HUES64 (cell line): ENCODE data around the gene TOMM6.

ENCODE experiments used
- H3K27ac ChIP-seq: 2 replicates; pipeline ENCODE4 v1.7.0; 2013; ENCODE audit warnings: low read depth, low read length, inconsistent platforms
- H3K27me3 ChIP-seq: 2 replicates; pipeline ENCODE4 v1.6.1; 2013; ENCODE audit warnings: mild to moderate bottlenecking, low read length; ENCODE audit not compliant: insufficient read depth
- H3K36me3 ChIP-seq: 2 replicates; pipeline ENCODE4 v1.6.1; 2013; ENCODE audit warnings: mild to moderate bottlenecking, low read length; ENCODE audit not compliant: insufficient read depth
- H3K4me1 ChIP-seq: 2 replicates; pipeline ENCODE4 v1.6.1; 2013; ENCODE audit warnings: mild to moderate bottlenecking, low read length, moderate library complexity; ENCODE audit not compliant: insufficient read depth
- H3K4me3 ChIP-seq: 2 replicates; pipeline ENCODE4 v1.5.1; 2013; ENCODE audit warnings: mild to moderate bottlenecking, low read length, moderate library complexity
- H3K9ac ChIP-seq: 2 replicates; pipeline ENCODE4 v1.6.1; 2013; ENCODE audit warnings: mild to moderate bottlenecking, low read depth, low read length
- H3K9me3 ChIP-seq: 2 replicates; pipeline ENCODE4 v1.6.1; 2013; ENCODE audit warnings: low read depth, low read length; ENCODE audit not compliant: insufficient read depth
- WGBS: fragments of 150-250, 120-280 bp; methylation state at CpG from one replicate; pipeline ENCODE4 v1.1.7; 2013; ENCODE audit warnings: missing lambda C conversion rate; 5-methylcytosine and 5-hydroxymethylcytosine counted together

Gene TOMM6

GRCh38 chr6:41813956-41814355, 26.5 kb downstream of the TOMM6 start:
- Histone ChIP-seq H3K27ac (no peak overlapping the region), H3K4me1 (peaks cover 4% of the 10 kb centered on the region; the same call in 1 of the 2 replicates), H3K27me3 (no peaks in the 10 kb centered on the region), H3K4me3 (no peak overlapping the region), H3K36me3 (no peaks in the 10 kb centered on the region), H3K9me3 (no peaks in the 10 kb centered on the region), H3K9ac (no peak overlapping the region)
- WGBS, result 89% methylated on average over 1 of the region's 2 CpGs

GRCh38 chr6:41814629-41815028, 27.1 kb downstream of the TOMM6 start:
- no peak overlapping the region for H3K27ac ChIP-seq
- peaks cover 4% of the 10 kb centered on the region; the same call in 1 of the 2 replicates for H3K4me1 ChIP-seq
- H3K9me3 ChIP-seq, result no peaks in the 10 kb centered on the region
- H3K27me3 ChIP-seq, result no peaks in the 10 kb centered on the region
- no peaks in the 10 kb centered on the region for H3K36me3 ChIP-seq
- WGBS, result 89% methylated on average over 4 of the region's 4 CpGs
- H3K9ac ChIP-seq, result no peak overlapping the region
- no peak overlapping the region for H3K4me3 ChIP-seq

- H3K36me3 ChIP-seq, result no peaks in the 10 kb centered on the region
- H3K9ac ChIP-seq, result no peak overlapping the region
- no peaks in the 10 kb centered on the region for H3K9me3 ChIP-seq
- H3K4me1 ChIP-seq, result peaks cover 4% of the 10 kb centered on the region; the same call in 1 of the 2 replicates
- H3K27ac ChIP-seq, result no peak overlapping the region
- WGBS, result 81% methylated on average over 1 of the region's 1 CpG
- H3K27me3 ChIP-seq, result no peaks in the 10 kb centered on the region
- no peak overlapping the region for H3K4me3 ChIP-seq
Observed at GRCh38 chr6:41815587-41815986, 28.1 kb downstream of the TOMM6 start.

GRCh38 chr6:41818271-41819054, 31.0 kb downstream of the TOMM6 start:
- H3K27me3 ChIP-seq, result no peaks in the 10 kb centered on the region
- 95% methylated on average over 4 of the region's 4 CpGs for whole genome bisulfite sequencing
- H3K27ac ChIP-seq, result no peak overlapping the region
- H3K4me3 ChIP-seq, result no peak overlapping the region
- H3K9me3 ChIP-seq, result no peaks in the 10 kb centered on the region
- peaks cover 4% of the 10 kb centered on the region; the same call in 1 of the 2 replicates for H3K4me1 ChIP-seq
- H3K36me3 ChIP-seq, result no peaks in the 10 kb centered on the region
- H3K9ac ChIP-seq, result no peak overlapping the region

GRCh38 chr6:41821266-41821665, 33.8 kb downstream of the TOMM6 start:
- no peak overlapping the region for H3K4me3 ChIP-seq
- no peaks in the 10 kb centered on the region for H3K9me3 ChIP-seq
- no peaks in the 10 kb centered on the region for H3K27me3 ChIP-seq
- 85% methylated on average over 4 of the region's 4 CpGs for WGBS
- H3K27ac ChIP-seq, result no peak overlapping the region
- no peaks in the 10 kb centered on the region for H3K36me3 ChIP-seq
- no peak overlapping the region for H3K9ac ChIP-seq
- peaks cover 4% of the 10 kb centered on the region; the same call in 1 of the 2 replicates for H3K4me1 ChIP-seq

GRCh38 chr6:41822021-41822420, 34.5 kb downstream of the TOMM6 start:
- Histone ChIP-seq H3K9ac (no peak overlapping the region), H3K36me3 (no peaks in the 10 kb centered on the region)
- 97% methylated on average over 1 of the region's 1 CpG for WGBS

GRCh38 chr6:41823178-41823577, 35.7 kb downstream of the TOMM6 start:
- H3K27me3 ChIP-seq, result no peaks in the 10 kb centered on the region
- no peaks in the 10 kb centered on the region for H3K9me3 ChIP-seq
- no peak overlapping the region for H3K4me3 ChIP-seq
- no peak overlapping the region for H3K9ac ChIP-seq
- peaks cover 4% of the 10 kb centered on the region; the same call in 1 of the 2 replicates for H3K4me1 ChIP-seq
- 98% methylated on average over 1 of the region's 1 CpG for WGBS
- H3K27ac ChIP-seq, result no peak overlapping the region
- no peaks in the 10 kb centered on the region for H3K36me3 ChIP-seq

More at GRCh38 chr6:41822021-41822420, 34.5 kb downstream of the TOMM6 start:
- no peaks in the 10 kb centered on the region for H3K27me3 ChIP-seq
- no peaks in the 10 kb centered on the region for H3K9me3 ChIP-seq
- peaks cover 4% of the 10 kb centered on the region; the same call in 1 of the 2 replicates for H3K4me1 ChIP-seq
- H3K27ac ChIP-seq, result no peak overlapping the region
- no peak overlapping the region for H3K4me3 ChIP-seq

- H3K27ac ChIP-seq, result no peak overlapping the region
- 90% methylated on average over 12 of the region's 13 CpGs for WGBS
- no peak overlapping the region for H3K9ac ChIP-seq
- H3K27me3 ChIP-seq, result no peaks in the 10 kb centered on the region
- H3K4me3 ChIP-seq, result no peak overlapping the region
- H3K9me3 ChIP-seq, result no peaks in the 10 kb centered on the region
- no peaks in the 10 kb centered on the region for H3K4me1 ChIP-seq
- H3K36me3 ChIP-seq, result no peaks in the 10 kb centered on the region
Observed at GRCh38 chr6:41824571-41825569, 37.4 kb downstream of the TOMM6 start.

GRCh38 chr6:41826343-41827022, 39.0 kb downstream of the TOMM6 start:
- H3K9ac ChIP-seq, result no peak overlapping the region
- H3K9me3 ChIP-seq, result no peaks in the 10 kb centered on the region
- H3K4me3 ChIP-seq, result no peak overlapping the region
- H3K27me3 ChIP-seq, result no peaks in the 10 kb centered on the region
- H3K36me3 ChIP-seq, result no peaks in the 10 kb centered on the region
- no peaks in the 10 kb centered on the region for H3K4me1 ChIP-seq
- no peak overlapping the region for H3K27ac ChIP-seq
- WGBS, result 92% methylated on average over 2 of the region's 2 CpGs

- Histone ChIP-seq H3K36me3 (no peaks in the 10 kb centered on the region), H3K27me3 (no peaks in the 10 kb centered on the region), H3K9ac (no peak overlapping the region), H3K4me3 (no peak overlapping the region), H3K4me1 (no peaks in the 10 kb centered on the region), H3K27ac (no peak overlapping the region), H3K9me3 (no peaks in the 10 kb centered on the region)
- WGBS, result 97% methylated on average over 3 of the region's 3 CpGs
Observed at GRCh38 chr6:41832263-41832662, 44.8 kb downstream of the TOMM6 start.
